Activated naive CD8-positive, alpha-beta T cell treated with anti-CD3 and anti-CD28 coated beads, Interleukin-2, amount 50 U/mL, for 24 hours (primary cell): ENCODE measurements around the gene FASN.

Source experiments
- ATAC-seq: fragments of 150-1000 bp; cut with Tn5 transposase; one replicate; pipeline ENCODE4 v1.10.0; 2021
- DNase-seq: peaks from one replicate; pipeline ENCODE4 v3.0.0; 2021
- H3K27ac Mint-ChIP-seq: one replicate; pipeline ENCODE4 v1.8.0; 2021; ENCODE audit warnings: mild to moderate bottlenecking, mixed read lengths
- H3K27me3 Mint-ChIP-seq: one replicate; pipeline ENCODE4 v1.8.0; 2021; ENCODE audit warnings: mixed read lengths
- H3K36me3 Mint-ChIP-seq: one replicate; pipeline ENCODE4 v1.8.0; 2021; ENCODE audit warnings: low read depth, mixed read lengths
- H3K4me1 Mint-ChIP-seq: one replicate; pipeline ENCODE4 v1.8.0; 2021; ENCODE audit warnings: mixed read lengths
- H3K4me3 Mint-ChIP-seq: one replicate; pipeline ENCODE4 v1.8.0; 2021; ENCODE audit warnings: mild to moderate bottlenecking, moderate library complexity, mixed read lengths
- H3K9me3 Mint-ChIP-seq: one replicate; pipeline ENCODE4 v1.8.0; 2021; ENCODE audit warnings: mixed read lengths

The FASN gene

DNA sequence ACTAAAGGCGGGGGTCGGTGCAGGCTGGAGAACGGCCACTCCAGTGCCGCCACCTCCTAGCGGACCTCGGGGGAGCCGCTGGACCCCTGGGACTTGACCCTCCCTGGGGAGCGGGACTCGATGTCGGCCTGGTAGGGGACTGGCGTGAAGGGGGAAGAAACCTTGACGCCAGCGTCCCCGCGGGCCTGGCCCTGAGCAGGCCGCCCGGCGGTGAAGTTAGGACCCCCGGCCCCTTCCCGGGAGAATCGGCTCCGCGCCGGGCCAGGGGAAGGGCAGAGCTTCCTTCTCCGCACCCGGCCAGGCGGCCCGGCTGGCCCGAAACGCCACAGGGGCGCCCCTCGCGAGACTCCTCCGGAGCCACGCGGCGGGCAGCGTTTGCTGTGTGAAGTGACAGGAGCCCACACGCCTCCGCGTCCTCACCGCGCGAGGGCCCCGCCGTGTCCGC lies 32.8 kb downstream of the FASN start:
- DNase-seq (peak; percentile 29), ATAC-seq (peak; percentile 35)
- Mint-ChIP-seq H3K9me3 (no peaks in the 10 kb centered on the region), H3K27me3 (no peaks in the 10 kb centered on the region), H3K4me3 (peak overlapping the region; percentile 74), H3K36me3 (peaks cover under 1% of the 10 kb centered on the region), H3K4me1 (peaks cover 16% of the 10 kb centered on the region), H3K27ac (peak overlapping the region; percentile 31)

DNA sequence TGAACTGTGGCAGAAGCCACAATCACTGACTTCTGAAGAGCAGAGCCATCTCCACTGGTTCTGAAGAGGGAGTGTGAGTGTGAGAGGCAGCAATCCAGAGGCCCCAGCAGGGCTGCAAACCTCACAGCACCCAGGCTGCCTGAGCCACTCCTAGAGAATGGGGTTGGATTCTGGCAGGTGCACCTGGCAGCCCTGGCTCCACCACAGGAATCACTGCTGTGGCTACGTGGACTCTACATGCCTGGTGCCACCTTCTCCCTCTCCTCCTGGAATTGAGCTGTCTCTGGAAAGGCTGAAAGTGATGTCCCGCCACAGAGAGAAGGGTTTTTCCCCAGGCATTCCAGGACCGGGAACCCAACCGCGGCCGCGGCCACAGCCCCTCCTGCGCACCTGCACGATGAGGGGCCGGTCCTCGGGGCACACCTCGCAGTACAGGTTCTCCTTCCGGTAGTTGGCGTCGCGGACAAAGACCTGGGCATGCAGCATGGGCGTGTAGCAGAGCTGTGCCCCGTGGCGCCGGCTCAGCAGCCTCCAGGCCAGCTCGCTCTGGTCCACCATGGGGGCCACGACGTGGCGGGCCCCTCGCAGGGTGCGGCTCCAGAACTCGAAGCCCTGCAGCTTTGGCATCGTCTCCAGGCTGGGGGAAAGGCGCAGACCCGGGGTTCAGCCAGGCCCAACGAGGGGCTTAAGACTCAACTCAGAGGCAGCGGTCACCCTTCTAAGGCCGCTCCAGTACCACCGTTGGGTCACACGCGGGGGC lies 33.4 kb downstream of the FASN start:
- ATAC-seq (no peak), DNase-seq (no peak)
- Mint-ChIP-seq H3K9me3 (no peaks in the 10 kb centered on the region), H3K4me3 (peak overlapping the region; percentile 74), H3K27me3 (no peaks in the 10 kb centered on the region), H3K27ac (peak overlapping the region; percentile 71), H3K4me1 (peaks cover 16% of the 10 kb centered on the region), H3K36me3 (peaks cover 2% of the 10 kb centered on the region)

DNA sequence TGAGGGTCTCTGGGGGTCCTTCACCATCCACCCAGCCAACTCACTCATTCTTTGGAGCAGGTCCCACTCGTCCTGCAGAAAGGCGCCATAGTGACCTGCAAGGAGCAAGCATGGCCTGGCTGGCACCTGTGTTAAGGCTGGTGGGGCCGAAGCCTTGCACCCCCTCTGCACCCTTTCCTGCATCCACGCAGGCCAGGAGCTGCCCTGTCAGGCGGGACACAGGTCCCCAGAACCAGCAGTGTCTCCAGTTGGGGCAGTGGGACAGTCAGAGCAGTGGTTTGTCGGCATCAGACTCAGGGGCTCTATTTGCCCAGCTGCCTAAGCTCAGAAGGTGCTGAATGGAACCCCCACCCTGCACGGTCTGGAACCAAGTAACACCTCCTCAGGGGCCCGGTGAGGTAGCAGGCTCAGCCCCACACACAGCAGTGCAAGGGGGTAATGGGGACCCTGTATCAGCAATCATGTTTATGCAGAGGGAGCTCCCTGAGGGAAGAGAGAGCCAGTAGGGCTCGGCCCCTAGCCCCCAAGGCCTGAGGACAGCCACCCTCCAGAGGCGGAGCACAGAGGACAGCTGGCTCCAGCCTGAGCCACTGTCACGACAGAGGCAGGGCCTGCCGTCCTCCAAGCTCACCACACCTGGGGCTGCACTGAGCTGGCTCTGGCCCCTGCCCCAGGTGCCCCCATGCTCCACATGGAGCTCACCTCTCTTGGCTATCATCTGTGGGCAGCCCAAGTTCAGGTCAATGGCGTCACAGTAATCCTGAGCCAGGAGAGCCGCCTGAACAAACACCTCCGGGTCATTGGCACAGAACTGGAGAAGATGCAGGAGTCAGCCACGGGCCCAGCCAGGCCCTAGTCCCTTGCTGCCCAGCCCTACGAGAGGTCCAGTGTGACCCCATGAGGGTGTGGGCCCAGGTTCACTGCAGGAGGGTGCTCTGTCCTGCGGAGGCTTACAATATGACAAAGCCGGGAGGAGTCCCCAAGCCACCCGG lies 34.3 kb downstream of the FASN start:
- peaks cover 2% of the 10 kb centered on the region for H3K36me3 Mint-ChIP-seq
- no peaks in the 10 kb centered on the region for H3K27me3 Mint-ChIP-seq
- DNase-seq = no peak

DNA sequence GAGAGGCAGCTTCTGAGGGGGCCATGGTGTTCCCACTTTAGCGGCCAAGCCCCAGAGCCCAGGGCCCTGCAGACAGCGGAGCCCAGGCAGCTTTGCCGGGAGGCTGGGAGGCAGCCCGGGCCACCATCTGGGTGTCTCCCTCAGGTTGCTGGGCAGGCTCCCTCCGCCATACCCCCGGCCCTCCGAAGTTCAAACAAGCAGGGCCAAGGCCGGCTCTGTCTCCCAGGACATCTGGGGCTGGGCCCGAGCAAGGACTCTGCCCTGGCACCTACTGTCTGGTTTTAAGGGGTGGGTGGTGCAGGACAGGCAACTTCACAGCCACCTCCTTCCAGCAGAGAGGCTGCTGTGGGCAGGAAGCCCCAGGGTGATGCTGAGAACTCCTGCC lies 35.1 kb downstream of the FASN start:
- peaks cover 2% of the 10 kb centered on the region for H3K36me3 Mint-ChIP-seq
- no peaks in the 10 kb centered on the region for H3K27me3 Mint-ChIP-seq
- H3K27ac Mint-ChIP-seq = no peak overlapping the region
- H3K4me3 Mint-ChIP-seq = no peak overlapping the region
- H3K4me1 Mint-ChIP-seq = peaks cover 16% of the 10 kb centered on the region
- no peak for ATAC-seq
- DNase-seq = no peak
- H3K9me3 Mint-ChIP-seq = no peaks in the 10 kb centered on the region

More for the DNA sequence above, 34.3 kb downstream of the FASN start:
- Mint-ChIP-seq H3K4me3 (peak overlapping the region; percentile 74), H3K9me3 (no peaks in the 10 kb centered on the region), H3K27ac (peak overlapping the region; percentile 71), H3K4me1 (peaks cover 16% of the 10 kb centered on the region)
- ATAC-seq = no peak

DNA sequence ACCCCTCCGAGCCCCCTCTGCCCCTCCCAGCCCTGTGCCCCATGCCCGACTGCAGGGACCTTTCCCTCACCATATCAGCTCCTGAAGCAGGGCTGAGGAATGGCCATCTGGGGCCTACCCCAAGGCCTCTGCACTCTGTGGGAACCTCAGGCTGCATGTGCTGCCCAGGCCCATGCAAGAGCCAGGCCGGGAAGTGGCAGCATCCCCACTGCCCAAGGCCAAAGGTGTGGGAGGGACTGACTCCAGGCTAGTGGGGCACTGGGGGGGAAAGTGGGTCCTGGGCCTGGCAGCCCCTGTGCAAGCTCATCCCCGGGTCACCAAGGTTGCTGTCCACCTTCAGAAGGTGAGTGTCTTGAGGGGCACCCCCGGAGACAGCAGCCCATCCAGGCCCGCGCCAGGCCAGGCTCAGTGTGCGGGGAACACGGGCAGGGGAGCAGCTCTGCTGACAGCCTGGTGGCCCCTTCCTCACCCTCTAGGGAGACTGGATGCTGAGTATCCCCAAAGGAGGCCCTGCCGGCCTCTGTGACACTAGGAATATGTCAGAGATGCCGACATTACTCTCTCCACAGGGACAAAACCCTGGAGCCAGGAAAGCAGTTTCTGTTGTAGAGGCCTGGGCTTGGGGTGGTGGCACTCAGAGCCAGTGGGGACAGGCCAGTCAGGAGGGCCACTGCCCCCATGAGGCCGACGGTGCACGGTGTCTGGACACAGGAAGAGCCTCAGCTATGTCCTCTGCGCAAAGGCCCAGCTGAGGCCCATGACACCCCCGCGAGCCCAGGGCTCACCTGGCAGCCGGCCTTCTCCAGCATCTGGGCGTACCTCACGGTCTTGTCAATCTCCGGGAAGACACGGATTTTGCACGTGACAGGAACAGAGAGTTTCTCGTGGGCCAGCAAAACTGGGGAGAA lies 35.7 kb downstream of the FASN start:
- H3K27me3 Mint-ChIP-seq = no peaks in the 10 kb centered on the region
- no peak overlapping the region for H3K27ac Mint-ChIP-seq

DNA sequence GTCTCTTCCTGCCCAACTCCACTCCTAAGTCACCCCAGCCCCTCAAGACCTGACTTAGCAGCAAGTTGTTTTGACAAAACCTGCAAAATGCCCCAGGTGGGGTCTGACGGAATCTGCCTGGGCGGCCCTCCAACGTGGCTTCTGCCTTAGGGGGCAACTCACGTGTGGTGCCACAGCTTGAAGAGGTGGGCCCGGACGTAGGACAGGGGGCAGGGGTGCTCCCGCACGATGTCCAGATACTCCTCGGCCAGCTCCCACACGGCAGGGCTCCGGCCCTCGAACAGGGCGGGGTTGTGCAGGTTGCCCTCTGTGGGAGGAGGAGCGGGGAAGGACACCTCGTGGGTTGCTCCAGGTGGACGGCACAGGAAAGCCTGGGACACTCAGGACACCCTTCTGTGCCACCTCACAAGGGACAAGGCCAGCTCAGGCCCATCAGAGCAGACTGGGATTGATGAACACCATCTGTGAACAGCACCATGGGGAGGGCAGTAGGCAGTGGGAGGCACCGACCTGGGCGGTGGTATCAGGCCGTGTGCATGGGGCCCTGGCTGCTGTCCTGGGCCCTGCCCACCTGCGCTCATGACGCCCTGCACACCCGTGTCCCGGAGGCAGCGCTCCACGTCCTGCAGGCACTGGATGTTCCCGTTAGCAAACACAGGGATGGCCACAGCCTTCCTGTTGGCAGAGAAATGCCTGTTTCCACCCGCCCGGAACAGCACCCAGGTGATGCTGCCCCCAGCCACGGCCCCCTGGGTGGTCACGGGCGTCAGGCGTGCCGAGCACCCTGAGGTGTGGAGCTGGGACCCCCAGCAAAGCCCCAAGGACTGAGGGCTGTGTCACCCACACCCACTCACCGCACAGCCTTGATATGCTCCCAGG lies 36.8 kb downstream of the FASN start:
- DNase-seq = no peak
- Mint-ChIP-seq H3K36me3 (peaks cover 5% of the 10 kb centered on the region), H3K9me3 (no peaks in the 10 kb centered on the region), H3K4me1 (peaks cover 11% of the 10 kb centered on the region), H3K27ac (no peak overlapping the region), H3K4me3 (no peak overlapping the region), H3K27me3 (no peaks in the 10 kb centered on the region)
- ATAC-seq = no peak

More for the DNA sequence above, 35.7 kb downstream of the FASN start:
- Mint-ChIP-seq H3K4me1 (peaks cover 16% of the 10 kb centered on the region), H3K4me3 (no peak overlapping the region), H3K9me3 (no peaks in the 10 kb centered on the region), H3K36me3 (peaks cover 5% of the 10 kb centered on the region)
- DNase-seq = no peak
- no peak for ATAC-seq

DNA sequence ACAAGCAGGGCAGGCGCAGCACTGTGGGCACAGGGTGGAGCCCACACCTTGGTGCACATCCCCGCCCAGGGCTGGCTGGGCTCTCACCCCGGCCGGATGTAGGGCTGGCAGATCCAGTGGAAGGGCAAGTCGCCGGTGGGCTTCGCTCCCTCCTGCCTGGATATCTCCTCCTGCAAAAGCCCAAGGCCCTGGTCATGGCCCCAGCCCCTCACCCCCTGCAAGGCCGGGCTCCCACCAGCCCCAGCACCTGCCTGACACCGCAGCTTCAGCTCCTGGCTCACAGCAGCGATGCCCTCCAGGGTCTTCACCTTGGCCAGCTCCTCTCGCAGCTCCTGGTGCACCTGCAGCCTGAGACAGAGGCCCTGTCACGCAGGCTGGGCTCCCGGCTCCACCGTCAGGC lies 37.4 kb downstream of the FASN start:
- DNase-seq (no peak), ATAC-seq (no peak)
- H3K4me1 Mint-ChIP-seq = peaks cover 7% of the 10 kb centered on the region
- H3K9me3 Mint-ChIP-seq = no peaks in the 10 kb centered on the region
- H3K27ac Mint-ChIP-seq = no peak overlapping the region
- no peaks in the 10 kb centered on the region for H3K27me3 Mint-ChIP-seq
- peaks cover 7% of the 10 kb centered on the region for H3K36me3 Mint-ChIP-seq
- H3K4me3 Mint-ChIP-seq = no peak overlapping the region

DNA sequence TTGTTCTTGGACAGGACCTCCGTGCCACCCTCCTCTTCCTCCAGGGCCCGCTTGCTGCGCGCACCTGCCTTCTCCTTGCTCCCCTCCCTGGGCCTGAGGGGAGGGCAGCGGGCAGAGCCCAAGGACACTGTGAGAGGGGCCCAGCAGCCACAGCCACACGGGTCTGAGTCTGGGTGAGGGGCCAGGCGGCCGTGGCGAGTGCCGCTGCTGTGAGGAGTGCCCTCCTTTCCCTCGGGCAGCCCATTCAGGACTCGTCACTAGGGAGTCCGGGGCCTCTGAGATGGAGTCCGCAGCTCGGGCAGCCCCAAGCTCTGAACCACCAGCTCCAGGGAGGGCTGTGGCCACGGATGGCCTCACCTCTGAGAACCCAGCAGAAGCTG lies 38.0 kb downstream of the FASN start:
- ATAC-seq = no peak
- no peak overlapping the region for H3K4me3 Mint-ChIP-seq

DNA sequence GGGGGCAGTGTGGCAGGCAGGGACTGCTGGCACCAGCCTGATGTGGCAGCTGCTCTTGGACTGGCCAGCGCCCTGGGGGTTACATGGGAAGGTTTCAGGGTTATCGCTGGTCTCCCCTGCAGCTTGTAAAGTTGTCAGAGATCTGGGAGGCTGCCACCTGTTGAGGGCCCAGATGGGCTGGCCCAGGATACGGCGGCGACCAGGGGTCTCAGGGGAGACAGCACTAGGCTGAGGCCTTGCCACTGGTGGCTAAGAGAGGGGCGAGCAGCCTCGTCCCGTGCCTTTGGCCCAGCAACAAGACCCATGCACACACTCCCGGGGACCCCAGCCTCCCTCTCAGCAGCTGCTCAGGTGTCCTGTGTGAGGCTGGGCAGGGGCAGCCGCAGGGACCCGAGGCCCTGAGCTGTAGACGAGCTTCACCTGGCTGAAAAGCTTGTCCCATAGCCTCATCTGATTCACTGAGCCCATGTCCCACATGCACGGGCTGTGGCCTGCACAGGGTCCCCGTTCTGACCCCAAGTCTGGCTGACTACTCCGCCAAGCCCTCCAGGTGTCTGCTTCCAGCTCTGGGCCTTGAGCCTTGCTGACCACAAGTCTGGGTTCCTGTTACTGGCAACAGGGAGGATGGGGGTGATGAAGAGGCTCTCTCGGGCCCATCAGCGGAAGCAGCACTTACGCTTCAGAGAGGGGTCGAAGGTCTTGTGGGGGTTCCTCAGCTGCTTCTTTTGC lies 38.6 kb downstream of the FASN start:
- Mint-ChIP-seq H3K9me3 (no peaks in the 10 kb centered on the region), H3K27ac (no peak overlapping the region), H3K4me1 (peaks cover 6% of the 10 kb centered on the region), H3K36me3 (peaks cover 7% of the 10 kb centered on the region), H3K4me3 (no peak overlapping the region), H3K27me3 (no peaks in the 10 kb centered on the region)
- ATAC-seq (no peak), DNase-seq (no peak)

More for the DNA sequence above, 38.0 kb downstream of the FASN start:
- no peak for DNase-seq
- H3K27ac Mint-ChIP-seq = no peak overlapping the region
- peaks cover 7% of the 10 kb centered on the region for H3K36me3 Mint-ChIP-seq
- H3K4me1 Mint-ChIP-seq = peaks cover 7% of the 10 kb centered on the region
- H3K9me3 Mint-ChIP-seq = no peaks in the 10 kb centered on the region
- no peaks in the 10 kb centered on the region for H3K27me3 Mint-ChIP-seq

DNA sequence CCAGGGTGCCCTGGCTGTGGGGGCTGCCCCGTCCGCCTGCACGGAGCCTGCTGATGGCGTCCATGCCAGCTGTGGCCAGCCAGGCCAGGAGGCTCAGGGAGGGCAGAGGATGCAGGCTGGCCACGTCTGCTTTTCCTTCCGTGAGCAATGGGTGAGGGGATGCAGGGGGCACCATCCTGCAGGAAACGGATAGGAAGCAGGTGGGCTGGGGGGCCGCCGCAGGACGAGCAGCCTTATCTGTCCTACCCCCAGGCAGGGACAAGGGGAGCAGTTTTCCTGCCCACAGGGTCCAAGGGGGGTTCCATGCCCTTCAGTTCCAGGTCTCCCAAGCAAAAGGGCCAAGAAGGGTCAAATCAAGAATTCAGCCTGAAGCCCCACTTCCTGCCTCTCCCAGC lies 39.2 kb downstream of the FASN start:
- Mint-ChIP-seq H3K4me1 (peaks cover under 1% of the 10 kb centered on the region), H3K27ac (no peak overlapping the region), H3K27me3 (no peaks in the 10 kb centered on the region), H3K36me3 (peaks cover 7% of the 10 kb centered on the region), H3K9me3 (no peaks in the 10 kb centered on the region), H3K4me3 (no peak overlapping the region)
- DNase-seq = no peak
- ATAC-seq = no peak

DNA sequence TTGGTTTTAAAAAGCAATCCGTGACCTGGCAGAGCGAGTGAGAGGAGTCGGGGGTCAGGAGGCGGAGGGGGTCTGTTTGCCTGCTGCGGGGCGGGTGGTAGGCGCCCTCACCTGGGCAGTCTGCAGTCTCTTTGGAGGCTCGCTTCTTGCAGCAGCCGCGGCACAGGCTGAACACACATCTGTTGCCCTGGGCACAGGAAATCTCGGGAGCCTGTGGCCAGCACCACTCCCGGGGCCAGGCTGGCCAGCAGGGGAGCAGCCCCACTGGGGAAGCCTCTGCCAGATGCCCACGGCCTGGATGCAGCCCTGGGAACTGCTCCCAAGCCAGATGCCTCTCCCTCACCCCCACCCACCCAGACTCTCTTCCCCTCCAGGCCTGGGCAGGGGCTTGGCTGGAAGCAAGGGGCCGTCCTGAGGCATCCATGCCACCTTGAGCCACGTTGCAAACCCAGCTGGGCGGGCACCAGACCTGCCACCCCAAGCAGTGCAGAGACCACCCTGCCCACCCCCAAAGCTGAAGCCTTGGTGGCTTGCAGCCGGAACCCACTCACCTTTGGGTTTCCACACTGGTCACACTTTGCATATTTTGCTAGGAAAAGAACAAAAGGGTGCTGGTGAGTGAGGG lies 39.7 kb downstream of the FASN start:
- Mint-ChIP-seq H3K4me1 (peaks cover 5% of the 10 kb centered on the region), H3K27ac (no peak overlapping the region), H3K9me3 (no peaks in the 10 kb centered on the region), H3K36me3 (peaks cover 7% of the 10 kb centered on the region), H3K4me3 (no peak overlapping the region), H3K27me3 (no peaks in the 10 kb centered on the region)
- DNase-seq = no peak
- no peak for ATAC-seq

DNA sequence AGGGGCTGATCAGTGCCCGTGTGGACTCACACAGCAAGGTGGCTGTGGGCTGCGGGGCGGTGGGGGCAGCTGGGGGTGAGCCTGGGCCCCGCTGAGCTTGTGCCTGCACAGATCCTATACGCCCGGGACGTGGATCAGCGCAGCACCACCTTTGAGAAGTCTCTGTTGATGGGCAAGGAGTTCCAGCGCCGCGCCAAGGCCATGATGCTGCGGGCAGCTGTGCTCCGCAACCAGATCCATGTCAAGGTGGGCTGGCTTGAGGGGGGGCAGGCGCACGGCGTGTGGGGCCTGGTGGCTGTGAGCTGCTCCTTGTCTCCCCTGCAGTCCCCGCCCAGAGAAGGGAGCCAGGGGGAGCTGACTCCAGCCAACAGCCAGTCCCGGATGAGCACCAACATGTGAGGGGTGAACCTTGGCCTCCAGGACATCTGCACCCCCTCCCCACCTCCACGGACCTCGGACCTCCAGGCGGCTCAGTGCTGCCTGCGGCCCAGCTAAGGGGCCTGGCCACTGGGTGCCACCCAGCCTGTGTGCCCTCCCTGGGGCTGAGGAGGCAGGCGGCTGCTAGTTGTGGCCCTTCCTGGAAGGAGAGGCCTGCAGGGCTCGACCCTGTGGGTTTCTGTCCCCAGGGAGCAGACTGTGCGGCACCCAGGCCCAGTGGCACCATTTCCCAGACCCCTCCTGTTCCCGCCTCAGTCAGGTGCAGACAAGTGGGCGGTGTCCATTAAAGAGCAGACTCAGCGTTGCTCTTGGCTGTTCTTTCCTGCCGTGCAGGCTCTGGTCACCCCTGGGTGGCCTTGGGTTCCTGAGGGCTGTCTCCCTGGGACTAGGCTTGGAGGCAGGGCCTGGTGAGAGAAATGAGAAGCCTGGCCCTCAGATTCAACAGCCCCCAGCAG lies 41.1 kb downstream of the FASN start:
- no peaks in the 10 kb centered on the region for H3K9me3 Mint-ChIP-seq
- no peak overlapping the region for H3K27ac Mint-ChIP-seq
- H3K4me1 Mint-ChIP-seq = peaks cover 11% of the 10 kb centered on the region
- H3K27me3 Mint-ChIP-seq = no peaks in the 10 kb centered on the region
- ATAC-seq (no peak), DNase-seq (no peak)
- H3K4me3 Mint-ChIP-seq = no peak overlapping the region
- peaks cover 7% of the 10 kb centered on the region for H3K36me3 Mint-ChIP-seq
